ENCODE measurements around the gene PDPK1.

PDPK1 gene

GRCh38 chr16:2537451-2538379 lies at the start of gene PDPK1:
Gene PDPK1 (plus strand): TSS chr16:2538021. CDS start chr16:2538113, 92 bp downstream.
- peak within 1 kb of the TSS; percentile 44 to 64 for H3K4me3 ChIP-seq (ENCODE audit: low read depth in 1 of 2, low read length in 2 of 2)
- H3K4me1 ChIP-seq (ENCODE audit: control insufficient read depth in 1 of 2, insufficient read depth in 2 of 2, low read length in 2 of 2), result peaks cover 5 to 36% of the 10 kb centered on the region in 2 donors
- H3K9me3 ChIP-seq (ENCODE audit: control insufficient read depth in 1 of 2, low read length in 2 of 2), result no peaks in the 10 kb centered on the region
- H3K36me3 ChIP-seq (ENCODE audit: control insufficient read depth in 1 of 2, insufficient read depth in 2 of 2, low read length in 2 of 2), result no peaks in the 10 kb centered on the region
- H3K27ac ChIP-seq (ENCODE audit: low read length), result no peak within 1 kb of the TSS
- H3K27me3 ChIP-seq (ENCODE audit: low read depth, low read length), result no peaks in the 10 kb centered on the region

- H3K4me3 ChIP-seq (ENCODE audit: low read depth in 1 of 2, low read length in 2 of 2), result no peak overlapping the region
- H3K36me3 ChIP-seq (ENCODE audit: control insufficient read depth in 1 of 2, insufficient read depth in 2 of 2, low read length in 2 of 2), result peaks cover 0 to 12% of the 10 kb centered on the region in 2 donors
- H3K27me3 ChIP-seq (ENCODE audit: low read depth, low read length), result no peaks in the 10 kb centered on the region
- no peak overlapping the region for H3K27ac ChIP-seq (ENCODE audit: low read length)
- H3K4me1 ChIP-seq (ENCODE audit: control insufficient read depth in 1 of 2, insufficient read depth in 2 of 2, low read length in 2 of 2), result no peaks in the 10 kb centered on the region
- H3K9me3 ChIP-seq (ENCODE audit: control insufficient read depth in 1 of 2, low read length in 2 of 2), result no peaks in the 10 kb centered on the region
Observed at GRCh38 chr16:2489581-2489980, 48.2 kb upstream of the PDPK1 start.

GRCh38 chr16:2490190-2491105 lies 47.4 kb upstream of the PDPK1 start:
- H3K27me3 ChIP-seq (ENCODE audit: low read depth, low read length), result no peaks in the 10 kb centered on the region
- H3K9me3 ChIP-seq (ENCODE audit: control insufficient read depth in 1 of 2, low read length in 2 of 2), result no peaks in the 10 kb centered on the region
- H3K4me1 ChIP-seq (ENCODE audit: control insufficient read depth in 1 of 2, insufficient read depth in 2 of 2, low read length in 2 of 2), result no peaks in the 10 kb centered on the region
- H3K36me3 ChIP-seq (ENCODE audit: control insufficient read depth in 1 of 2, insufficient read depth in 2 of 2, low read length in 2 of 2), result peaks cover 0 to 12% of the 10 kb centered on the region in 2 donors
- H3K4me3 ChIP-seq (ENCODE audit: low read depth in 1 of 2, low read length in 2 of 2), result no peak overlapping the region
- H3K27ac ChIP-seq (ENCODE audit: low read length), result no peak overlapping the region

- H3K4me1 ChIP-seq (ENCODE audit: control insufficient read depth in 1 of 2, insufficient read depth in 2 of 2, low read length in 2 of 2), result peaks cover 0 to 8% of the 10 kb centered on the region in 2 donors
- H3K4me3 ChIP-seq (ENCODE audit: low read depth in 1 of 2, low read length in 2 of 2), result no peak overlapping the region
- no peak overlapping the region for H3K27ac ChIP-seq (ENCODE audit: low read length)
- H3K9me3 ChIP-seq (ENCODE audit: control insufficient read depth in 1 of 2, low read length in 2 of 2), result no peaks in the 10 kb centered on the region
- peaks cover 3 to 26% of the 10 kb centered on the region in 2 donors for H3K36me3 ChIP-seq (ENCODE audit: control insufficient read depth in 1 of 2, insufficient read depth in 2 of 2, low read length in 2 of 2)
- H3K27me3 ChIP-seq (ENCODE audit: low read depth, low read length), result no peaks in the 10 kb centered on the region
Observed at GRCh38 chr16:2492292-2492691, 45.5 kb upstream of the PDPK1 start.

GRCh38 chr16:2493605-2494004 lies 44.2 kb upstream of the PDPK1 start:
- Histone ChIP-seq H3K36me3 (ENCODE audit: control insufficient read depth in 1 of 2, insufficient read depth in 2 of 2, low read length in 2 of 2) (peaks cover 3 to 34% of the 10 kb centered on the region in 2 donors), H3K4me1 (ENCODE audit: control insufficient read depth in 1 of 2, insufficient read depth in 2 of 2, low read length in 2 of 2) (peaks cover 0 to 21% of the 10 kb centered on the region in 2 donors), H3K27me3 (ENCODE audit: low read depth, low read length) (no peaks in the 10 kb centered on the region), H3K27ac (ENCODE audit: low read length) (no peak overlapping the region), H3K4me3 (ENCODE audit: low read depth in 1 of 2, low read length in 2 of 2) (no peak overlapping the region), H3K9me3 (ENCODE audit: control insufficient read depth in 1 of 2, low read length in 2 of 2) (no peaks in the 10 kb centered on the region)

- H3K27me3 ChIP-seq (ENCODE audit: low read depth, low read length), result no peaks in the 10 kb centered on the region
- H3K4me3 ChIP-seq (ENCODE audit: low read depth in 1 of 2, low read length in 2 of 2), result no peak overlapping the region
- H3K27ac ChIP-seq (ENCODE audit: low read length), result no peak overlapping the region
- H3K9me3 ChIP-seq (ENCODE audit: control insufficient read depth in 1 of 2, low read length in 2 of 2), result no peaks in the 10 kb centered on the region
- H3K4me1 ChIP-seq (ENCODE audit: control insufficient read depth in 1 of 2, insufficient read depth in 2 of 2, low read length in 2 of 2), result peaks cover 0 to 23% of the 10 kb centered on the region in 2 donors
- H3K36me3 ChIP-seq (ENCODE audit: control insufficient read depth in 1 of 2, insufficient read depth in 2 of 2, low read length in 2 of 2), result peaks cover 3 to 42% of the 10 kb centered on the region in 2 donors
Observed at GRCh38 chr16:2494616-2495015, 43.2 kb upstream of the PDPK1 start.

GRCh38 chr16:2495041-2495440 lies 42.8 kb upstream of the PDPK1 start:
- Histone ChIP-seq H3K9me3 (ENCODE audit: control insufficient read depth in 1 of 2, low read length in 2 of 2) (no peaks in the 10 kb centered on the region), H3K4me1 (ENCODE audit: control insufficient read depth in 1 of 2, insufficient read depth in 2 of 2, low read length in 2 of 2) (peaks cover 0 to 23% of the 10 kb centered on the region in 2 donors), H3K36me3 (ENCODE audit: control insufficient read depth in 1 of 2, insufficient read depth in 2 of 2, low read length in 2 of 2) (peaks cover 3 to 38% of the 10 kb centered on the region in 2 donors), H3K27ac (ENCODE audit: low read length) (no peak overlapping the region), H3K27me3 (ENCODE audit: low read depth, low read length) (no peaks in the 10 kb centered on the region), H3K4me3 (ENCODE audit: low read depth in 1 of 2, low read length in 2 of 2) (no peak overlapping the region)

- H3K27ac ChIP-seq (ENCODE audit: low read length), result no peak overlapping the region
- peaks cover 0 to 31% of the 10 kb centered on the region in 2 donors for H3K4me1 ChIP-seq (ENCODE audit: control insufficient read depth in 1 of 2, insufficient read depth in 2 of 2, low read length in 2 of 2)
- H3K36me3 ChIP-seq (ENCODE audit: control insufficient read depth in 1 of 2, insufficient read depth in 2 of 2, low read length in 2 of 2), result peaks cover 3 to 32% of the 10 kb centered on the region in 2 donors
- no peaks in the 10 kb centered on the region for H3K9me3 ChIP-seq (ENCODE audit: control insufficient read depth in 1 of 2, low read length in 2 of 2)
- H3K4me3 ChIP-seq (ENCODE audit: low read depth in 1 of 2, low read length in 2 of 2), result no peak overlapping the region
- no peaks in the 10 kb centered on the region for H3K27me3 ChIP-seq (ENCODE audit: low read depth, low read length)
Observed at GRCh38 chr16:2496223-2497115, 41.4 kb upstream of the PDPK1 start.

GRCh38 chr16:2497116-2497630 lies 40.6 kb upstream of the PDPK1 start:
- peaks cover 3 to 32% of the 10 kb centered on the region in 2 donors for H3K36me3 ChIP-seq (ENCODE audit: control insufficient read depth in 1 of 2, insufficient read depth in 2 of 2, low read length in 2 of 2)
- H3K4me1 ChIP-seq (ENCODE audit: control insufficient read depth in 1 of 2, insufficient read depth in 2 of 2, low read length in 2 of 2), result peaks cover 4 to 38% of the 10 kb centered on the region in 2 donors
- no peak overlapping the region for H3K4me3 ChIP-seq (ENCODE audit: low read depth in 1 of 2, low read length in 2 of 2)
- H3K27ac ChIP-seq (ENCODE audit: low read length), result no peak overlapping the region
- no peaks in the 10 kb centered on the region for H3K9me3 ChIP-seq (ENCODE audit: control insufficient read depth in 1 of 2, low read length in 2 of 2)
- no peaks in the 10 kb centered on the region for H3K27me3 ChIP-seq (ENCODE audit: low read depth, low read length)

- Histone ChIP-seq H3K9me3 (ENCODE audit: control insufficient read depth in 1 of 2, low read length in 2 of 2) (no peaks in the 10 kb centered on the region), H3K4me1 (ENCODE audit: control insufficient read depth in 1 of 2, insufficient read depth in 2 of 2, low read length in 2 of 2) (peaks cover 4 to 41% of the 10 kb centered on the region in 2 donors), H3K4me3 (ENCODE audit: low read depth in 1 of 2, low read length in 2 of 2) (no peak overlapping the region), H3K27ac (ENCODE audit: low read length) (no peak overlapping the region), H3K36me3 (ENCODE audit: control insufficient read depth in 1 of 2, insufficient read depth in 2 of 2, low read length in 2 of 2) (peaks cover 3 to 32% of the 10 kb centered on the region in 2 donors), H3K27me3 (ENCODE audit: low read depth, low read length) (no peaks in the 10 kb centered on the region)
Observed at GRCh38 chr16:2497695-2498484, 39.9 kb upstream of the PDPK1 start.
